Measurements from ENCODE around the gene GLIS2.

Gene GLIS2

DNA sequence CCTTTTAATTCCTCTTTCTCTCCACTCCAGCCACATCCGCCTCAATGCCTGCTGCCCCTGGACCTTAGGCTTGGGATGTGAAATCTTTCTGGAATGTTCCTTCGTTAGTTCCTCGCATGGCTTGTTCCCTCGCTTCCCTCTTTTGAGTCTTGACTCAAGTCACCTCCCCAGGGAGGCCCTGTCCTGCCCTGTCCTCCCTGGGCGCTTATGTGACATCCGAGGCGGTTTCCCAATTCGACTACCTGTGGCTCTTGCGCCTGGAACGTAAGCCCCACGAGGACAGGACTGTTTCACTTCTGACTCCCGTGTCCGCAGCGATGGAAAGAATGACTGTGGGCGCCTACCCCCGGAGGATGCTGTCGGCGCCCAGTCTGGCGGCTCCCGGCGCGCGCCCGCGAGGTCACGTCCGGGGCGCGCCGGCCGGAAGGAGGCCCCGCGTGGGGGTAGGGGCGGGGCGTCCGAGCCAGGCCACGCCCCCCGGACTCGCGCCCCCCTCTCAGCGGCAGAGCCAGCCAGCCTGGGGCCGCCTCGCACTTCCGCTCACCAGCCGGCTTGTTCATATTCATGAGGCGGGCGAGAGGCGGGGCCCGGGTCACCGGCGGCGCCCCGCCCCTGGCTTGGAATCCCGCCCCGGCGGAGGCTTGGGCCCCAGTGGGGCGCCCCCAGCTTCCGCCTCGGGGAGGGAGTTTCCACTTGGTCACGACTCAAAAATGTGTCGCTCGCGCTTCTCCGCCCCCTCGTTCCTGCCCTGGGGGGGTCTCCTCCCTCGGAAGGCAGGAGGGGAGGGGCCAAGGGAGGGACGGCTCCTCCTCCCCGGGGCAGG lies 8.4 kb upstream of the GLIS2 start:
- H3K27ac ChIP-seq, result peak overlapping the region; percentile 63
- no peak for TF ChIP-seq ZFX (IDR thresholded peaks at IDR 0.05; ENCODE audit: borderline replicate concordance)
- TF ChIP-seq, protein P1, sequence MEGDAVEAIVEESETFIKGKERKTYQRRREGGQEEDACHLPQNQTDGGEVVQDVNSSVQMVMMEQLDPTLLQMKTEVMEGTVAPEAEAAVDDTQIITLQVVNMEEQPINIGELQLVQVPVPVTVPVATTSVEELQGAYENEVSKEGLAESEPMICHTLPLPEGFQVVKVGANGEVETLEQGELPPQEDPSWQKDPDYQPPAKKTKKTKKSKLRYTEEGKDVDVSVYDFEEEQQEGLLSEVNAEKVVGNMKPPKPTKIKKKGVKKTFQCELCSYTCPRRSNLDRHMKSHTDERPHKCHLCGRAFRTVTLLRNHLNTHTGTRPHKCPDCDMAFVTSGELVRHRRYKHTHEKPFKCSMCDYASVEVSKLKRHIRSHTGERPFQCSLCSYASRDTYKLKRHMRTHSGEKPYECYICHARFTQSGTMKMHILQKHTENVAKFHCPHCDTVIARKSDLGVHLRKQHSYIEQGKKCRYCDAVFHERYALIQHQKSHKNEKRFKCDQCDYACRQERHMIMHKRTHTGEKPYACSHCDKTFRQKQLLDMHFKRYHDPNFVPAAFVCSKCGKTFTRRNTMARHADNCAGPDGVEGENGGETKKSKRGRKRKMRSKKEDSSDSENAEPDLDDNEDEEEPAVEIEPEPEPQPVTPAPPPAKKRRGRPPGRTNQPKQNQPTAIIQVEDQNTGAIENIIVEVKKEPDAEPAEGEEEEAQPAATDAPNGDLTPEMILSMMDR (IDR thresholded peaks at IDR 0.05), result 0 out of 2 replicates have a peak, but pooled peaks have one; percentile 6

DNA sequence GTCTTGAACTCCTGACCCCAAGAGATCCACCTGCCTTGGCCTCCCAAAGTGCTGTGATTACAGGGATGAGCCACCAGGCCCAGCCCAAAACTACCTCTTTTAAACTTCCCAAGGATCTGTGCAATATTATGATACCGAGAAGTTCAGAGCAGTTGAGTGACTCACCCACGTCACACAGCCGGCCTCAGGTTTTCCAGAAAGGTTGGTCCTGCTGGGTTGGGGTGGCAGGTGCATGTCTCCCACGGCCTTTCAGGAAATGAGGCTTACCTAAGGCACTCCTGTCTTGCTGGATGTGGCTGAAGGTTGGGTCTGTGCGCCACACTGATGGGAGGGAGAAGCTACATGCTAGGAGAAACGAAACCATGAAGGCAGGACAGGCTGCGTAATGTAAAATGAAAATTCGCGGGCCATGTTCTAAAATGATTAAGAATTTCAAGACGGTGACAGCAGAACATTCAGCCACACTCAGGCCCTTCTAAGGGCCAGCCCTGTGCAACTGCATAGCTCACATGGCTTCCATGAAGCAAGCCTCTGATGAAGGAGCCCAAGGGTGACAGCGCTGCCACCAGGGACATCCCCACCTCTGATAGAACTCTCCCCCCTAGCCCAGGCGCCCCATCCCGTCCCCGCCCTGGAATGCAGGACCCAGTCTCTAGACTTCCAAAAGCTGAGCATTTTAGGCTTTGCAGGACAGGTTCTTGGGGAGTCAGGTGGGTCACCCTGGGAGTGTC lies 6.6 kb upstream of the GLIS2 start:
- no peak overlapping the region for H3K27ac ChIP-seq
- TF ChIP-seq ZFX (IDR thresholded peaks at IDR 0.05; ENCODE audit: borderline replicate concordance), result no peak
- TF ChIP-seq, protein P1 (IDR thresholded peaks at IDR 0.05), result no peak

DNA sequence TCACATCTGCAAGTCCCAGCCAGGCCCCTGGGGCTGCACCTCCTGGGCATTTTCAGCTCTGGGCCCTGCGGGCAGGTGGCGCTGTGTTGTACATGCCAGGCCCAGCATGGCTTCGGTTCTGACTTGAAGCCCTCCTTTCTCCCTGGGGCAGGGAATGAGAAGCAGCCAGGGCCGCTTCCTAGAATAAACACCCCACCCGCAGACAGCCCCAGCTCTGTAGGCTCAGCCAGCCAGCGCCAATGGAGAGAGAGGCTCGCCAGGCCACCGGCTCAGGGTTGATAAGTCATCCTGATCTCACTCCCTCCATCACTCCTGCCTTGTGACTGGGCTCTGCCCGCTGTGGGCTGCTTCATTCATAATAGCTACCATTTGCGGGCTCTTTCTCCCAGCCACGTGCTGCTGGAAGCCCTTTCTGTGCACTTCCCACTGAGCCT lies 6.0 kb upstream of the GLIS2 start:
- no peak for TF ChIP-seq ZFX (IDR thresholded peaks at IDR 0.05; ENCODE audit: borderline replicate concordance)
- TF ChIP-seq, protein P1 (IDR thresholded peaks at IDR 0.05), result peak; percentile 69
- no peak overlapping the region for H3K27ac ChIP-seq

- no peak overlapping the region for H3K27ac ChIP-seq
- TF ChIP-seq ZFX (IDR thresholded peaks at IDR 0.05; ENCODE audit: borderline replicate concordance), result no peak
- TF ChIP-seq, protein P1 (IDR thresholded peaks at IDR 0.05), result peak; percentile 92
Measured at GRCh38 chr16:4313563-4314531, 2.0 kb upstream of the GLIS2 start.

DNA sequence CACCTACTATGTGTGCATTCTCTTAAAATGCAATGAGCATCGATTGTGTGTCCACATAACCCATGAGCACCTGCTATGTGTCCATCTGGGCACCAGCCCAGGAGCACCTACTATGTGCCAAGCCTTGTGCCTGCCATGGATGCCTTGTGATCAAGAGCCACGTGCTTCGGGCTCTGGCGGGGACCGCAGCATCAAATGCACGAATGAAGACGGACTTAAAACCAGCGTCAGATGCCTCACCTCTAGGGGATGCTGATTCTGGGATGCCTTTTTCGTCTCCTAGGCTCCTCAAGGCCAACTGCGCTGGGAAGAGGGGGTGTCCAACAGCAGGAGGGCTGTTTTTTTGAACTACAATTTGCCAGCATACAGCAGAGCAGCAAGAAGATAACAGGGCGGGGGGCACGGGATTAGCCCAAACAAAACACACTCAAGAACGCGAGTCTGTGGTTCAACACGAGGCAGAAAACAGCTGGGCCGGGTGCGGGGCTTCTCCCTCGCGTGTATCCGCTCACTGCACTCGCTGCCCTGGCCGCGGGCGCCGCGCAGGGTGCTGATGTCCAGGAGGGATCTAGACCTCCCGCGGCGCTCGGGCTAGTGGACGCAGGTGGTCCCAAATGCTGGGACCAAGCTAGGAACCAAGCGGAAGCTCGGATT lies 1.2 kb upstream of the GLIS2 start:
- TF ChIP-seq ZFX (IDR thresholded peaks at IDR 0.05; ENCODE audit: borderline replicate concordance), result no peak
- TF ChIP-seq, protein P1 (IDR thresholded peaks at IDR 0.05), result no peak
- H3K27ac ChIP-seq, result peak overlapping the region; percentile 53

DNA sequence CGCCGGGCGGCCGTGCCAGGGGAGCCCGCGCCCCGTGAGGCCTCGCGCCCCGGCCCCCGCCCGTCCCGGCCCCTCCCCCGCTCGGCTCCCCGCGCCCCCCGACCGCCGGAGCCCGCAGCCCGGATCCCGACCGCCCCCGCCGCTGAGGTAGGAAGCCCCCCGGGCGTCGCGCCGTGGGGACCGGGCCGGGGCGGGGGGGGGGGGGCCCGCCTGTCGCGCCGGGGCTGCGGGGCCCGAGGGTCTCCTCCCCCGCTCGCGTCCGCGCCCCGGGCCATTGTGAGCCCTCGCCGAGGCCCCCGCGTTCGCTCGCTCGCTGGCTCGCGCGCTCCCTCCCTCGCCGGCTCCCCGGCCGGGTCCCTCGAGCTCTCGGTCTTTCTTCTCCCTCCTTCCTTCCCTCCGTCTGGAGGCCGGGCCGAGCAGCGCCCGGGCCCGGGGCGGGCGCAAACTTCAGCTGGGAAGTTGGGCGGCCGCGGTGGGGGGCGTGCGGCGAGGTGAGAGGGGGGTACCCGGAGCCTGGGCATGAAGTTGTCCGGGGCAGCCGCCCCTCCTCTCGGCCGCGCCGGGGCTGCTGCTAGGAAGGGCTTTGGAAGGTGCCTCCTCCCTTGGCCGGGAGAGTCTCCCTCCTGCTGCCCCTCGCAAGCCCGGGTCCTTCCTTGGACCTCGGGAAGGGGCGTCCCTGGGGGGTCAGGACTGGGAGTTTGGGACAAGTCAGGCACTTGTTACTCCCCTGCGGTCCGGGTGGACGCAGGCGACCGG lies 419 bp downstream of the GLIS2 start:
- peak overlapping the region; percentile 53 for H3K27ac ChIP-seq
- TF ChIP-seq ZFX (IDR thresholded peaks at IDR 0.05; ENCODE audit: borderline replicate concordance), result no peak

All from 22Rv1 (cell line).